ENCODE results near the gene KSR2. TPM values are rescaled to one million over a fixed set of nuclear protein-coding genes. Genes with fewer than 3 reads are reported as not detected.

The KSR2 gene
- total and polyA plus RNA-seq, 2 donors from 2014 or later = 0.34 to 2.9 TPM

DNA sequence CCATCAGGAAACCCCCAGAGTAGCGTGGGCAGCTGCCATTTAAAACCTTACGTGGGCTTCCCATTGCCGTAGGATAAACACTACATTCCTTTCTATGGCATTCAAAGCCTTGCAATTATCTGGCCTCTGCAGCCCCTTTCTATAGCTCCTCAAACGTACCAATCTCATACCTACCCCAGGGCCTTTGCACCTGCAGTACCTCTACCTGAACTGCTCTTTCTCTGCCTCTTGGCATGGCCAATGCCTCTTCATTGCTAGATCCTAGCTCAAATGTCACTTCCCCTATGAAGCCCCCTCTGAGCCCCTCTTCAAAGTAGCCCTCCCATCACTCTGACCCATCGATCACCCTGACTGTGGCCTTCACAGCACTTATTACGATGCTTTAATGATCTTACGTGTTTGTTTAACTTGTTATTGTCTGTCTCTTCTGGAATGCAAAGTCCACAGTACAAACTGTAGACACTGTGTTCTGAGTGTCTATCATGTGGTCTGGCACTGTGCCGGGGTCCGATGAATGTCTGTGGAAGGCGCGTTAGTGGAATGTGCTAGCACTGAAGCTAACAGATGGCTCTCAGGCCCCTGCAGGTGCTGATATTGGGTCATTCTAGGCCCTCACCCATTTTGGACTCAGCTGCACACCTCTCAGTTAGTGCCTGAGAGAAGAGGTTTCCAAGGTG lies 450.1 kb downstream of the KSR2 start:
- Histone ChIP-seq H3K4me3 (ENCODE audit: low read length in 3 of 3) (no peak overlapping the region), H3K9ac (ENCODE audit: low read length in 3 of 3) (no peak overlapping the region), H3K27me3 (ENCODE audit: control insufficient read depth, insufficient read depth, low read length) (no peaks in the 10 kb centered on the region), H3K27ac (ENCODE audit: low read depth in 2 of 2, low read length in 2 of 2) (no peak overlapping the region), H3K9me3 (ENCODE audit: control insufficient read depth in 2 of 3, insufficient read depth in 1 of 3, low read length in 3 of 3) (no peaks in the 10 kb centered on the region), H3K36me3 (ENCODE audit: control insufficient read depth in 2 of 3, insufficient read depth in 3 of 3, low read length in 3 of 3) (no peaks in the 10 kb centered on the region), H3K4me1 (ENCODE audit: control insufficient read depth in 2 of 3, insufficient read depth in 2 of 3, low read depth in 1 of 3, low read length in 3 of 3) (no peaks in the 10 kb centered on the region)
- DNase-seq = no peak
- FAIRE-seq = no peak
- no peak for TF ChIP-seq CTCF (IDR thresholded peaks at IDR 0.05; ENCODE audit: borderline replicate concordance, extremely low read depth, insufficient read depth)
- intact Hi-C loops (cut with DNase I) = no loop called here

DNA sequence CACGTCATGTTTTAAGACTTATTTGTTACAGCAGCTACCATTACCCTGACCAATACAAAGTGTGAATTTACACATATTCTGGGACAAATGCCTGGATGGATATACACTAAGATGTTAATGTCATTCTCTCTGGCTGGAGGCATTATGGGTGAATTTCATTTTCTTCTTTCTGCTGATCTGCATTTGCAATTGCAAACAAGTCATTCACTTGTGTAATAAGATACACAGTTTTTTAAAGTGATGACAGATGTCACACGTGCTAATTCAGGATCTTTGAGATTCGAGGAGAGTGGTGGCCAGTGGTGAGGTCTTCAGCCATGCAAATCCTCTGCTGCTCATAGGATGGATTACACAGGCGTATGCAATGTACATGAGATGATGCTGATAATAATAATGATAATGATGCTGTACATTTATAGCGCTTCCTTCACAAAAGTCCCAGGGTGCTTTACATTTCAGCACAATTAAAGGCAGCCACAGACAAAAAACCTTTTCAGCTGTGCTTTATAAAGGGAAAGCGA lies 451.5 kb downstream of the KSR2 start:
- Histone ChIP-seq H3K27me3 (ENCODE audit: control insufficient read depth, insufficient read depth, low read length) (no peaks in the 10 kb centered on the region), H3K27ac (ENCODE audit: low read depth in 2 of 2, low read length in 2 of 2) (no peak overlapping the region), H3K9ac (ENCODE audit: low read length in 3 of 3) (no peak overlapping the region), H3K36me3 (ENCODE audit: control insufficient read depth in 2 of 3, insufficient read depth in 3 of 3, low read length in 3 of 3) (no peaks in the 10 kb centered on the region), H3K9me3 (ENCODE audit: control insufficient read depth in 2 of 3, insufficient read depth in 1 of 3, low read length in 3 of 3) (no peaks in the 10 kb centered on the region), H3K4me3 (ENCODE audit: low read length in 3 of 3) (no peak overlapping the region), H3K4me1 (ENCODE audit: control insufficient read depth in 2 of 3, insufficient read depth in 2 of 3, low read depth in 1 of 3, low read length in 3 of 3) (no peaks in the 10 kb centered on the region)
- DNase-seq = no peak
- FAIRE-seq = no peak
- TF ChIP-seq CTCF (IDR thresholded peaks at IDR 0.05; ENCODE audit: borderline replicate concordance, extremely low read depth, insufficient read depth) = no peak
- intact Hi-C loops (cut with DNase I) = no loop called here

DNA sequence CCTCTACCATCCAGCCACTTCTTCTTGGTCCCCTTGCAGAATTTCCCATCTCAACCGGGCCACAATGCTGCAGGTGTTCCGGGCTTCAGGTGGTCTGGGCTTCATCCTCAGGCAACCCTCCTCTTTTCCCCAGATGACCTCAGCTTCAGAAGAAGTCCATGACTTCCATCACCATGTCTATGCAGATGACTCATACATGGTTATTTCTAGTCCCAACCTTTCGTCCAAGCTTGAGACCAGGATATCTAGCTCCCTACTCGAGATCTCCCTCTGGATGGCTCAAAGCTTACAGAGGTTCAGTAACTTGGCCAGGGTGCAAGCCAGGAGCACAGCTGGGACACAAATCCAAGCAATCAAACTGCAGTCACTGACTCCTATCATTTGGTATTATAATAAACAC lies 452.8 kb downstream of the KSR2 start:
- Histone ChIP-seq H3K36me3 (ENCODE audit: control insufficient read depth in 2 of 3, insufficient read depth in 3 of 3, low read length in 3 of 3) (no peaks in the 10 kb centered on the region), H3K9ac (ENCODE audit: low read length in 3 of 3) (no peak overlapping the region), H3K4me3 (ENCODE audit: low read length in 3 of 3) (no peak overlapping the region), H3K27ac (ENCODE audit: low read depth in 2 of 2, low read length in 2 of 2) (no peak overlapping the region), H3K27me3 (ENCODE audit: control insufficient read depth, insufficient read depth, low read length) (no peaks in the 10 kb centered on the region), H3K4me1 (ENCODE audit: control insufficient read depth in 2 of 3, insufficient read depth in 2 of 3, low read depth in 1 of 3, low read length in 3 of 3) (no peaks in the 10 kb centered on the region), H3K9me3 (ENCODE audit: control insufficient read depth in 2 of 3, insufficient read depth in 1 of 3, low read length in 3 of 3) (no peaks in the 10 kb centered on the region)
- no peak for TF ChIP-seq CTCF (IDR thresholded peaks at IDR 0.05; ENCODE audit: borderline replicate concordance, extremely low read depth, insufficient read depth)
- intact Hi-C loops (cut with DNase I) = no loop called here
- no peak for FAIRE-seq
- DNase-seq = no peak
